Stimulated activated naive CD8-positive, alpha-beta T cell treated with anti-CD3 and anti-CD28 coated beads, Interleukin-15, Interleukin-2, amounts not matched to agents 100 ng/mL and 50 ng/mL, for 24 hours (primary cell): Measurements from ENCODE around the gene CNOT6L.
A peak's percentile ranks its signal among the peaks of the same experiment; 100 is the strongest.
"Not testable (repeated sequence)": the region's sequence is repeated elsewhere in the genome, so short reads cannot be mapped to it uniquely, and the experiment has no call there.

Experiments
- H3K27ac Mint-ChIP-seq: one replicate; pipeline ENCODE4 v1.8.0; 2021; ENCODE audit warnings: mild to moderate bottlenecking, mixed read lengths
- H3K27me3 Mint-ChIP-seq: one replicate; pipeline ENCODE4 v1.8.0; 2021; ENCODE audit warnings: mixed read lengths
- H3K36me3 Mint-ChIP-seq: one replicate; pipeline ENCODE4 v1.8.0; 2021; ENCODE audit warnings: low read depth, mixed read lengths
- H3K4me1 Mint-ChIP-seq: one replicate; pipeline ENCODE4 v1.8.0; 2021; ENCODE audit warnings: low read depth, mixed read lengths
- H3K4me3 Mint-ChIP-seq: one replicate; pipeline ENCODE4 v1.8.0; 2021; ENCODE audit warnings: mild to moderate bottlenecking, mixed read lengths
- H3K9me3 Mint-ChIP-seq: one replicate; pipeline ENCODE4 v1.8.0; 2021; ENCODE audit warnings: mixed read lengths

Gene CNOT6L

DNA sequence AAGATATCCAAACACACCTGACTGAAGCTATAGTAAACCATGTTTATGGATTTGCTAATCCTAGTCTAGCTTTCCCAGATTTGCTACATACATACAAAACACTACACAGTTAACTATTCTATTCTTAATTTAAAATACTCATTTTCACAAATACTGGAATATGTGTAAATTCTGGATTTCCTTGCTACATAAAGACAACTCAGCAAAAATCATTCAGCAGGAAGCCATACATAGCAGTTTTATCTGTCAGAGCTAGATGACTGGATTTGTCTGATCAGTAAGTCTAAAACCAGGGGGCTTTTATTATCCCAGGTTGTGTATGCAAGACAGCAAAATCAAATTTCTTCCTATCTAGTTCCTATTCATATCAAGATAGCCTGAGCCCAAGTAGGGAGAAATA, 98.1 kb downstream of the CNOT6L start:
- H3K36me3 Mint-ChIP-seq: peaks cover 63% of the 10 kb centered on the region
- H3K4me1 Mint-ChIP-seq: peaks cover 30% of the 10 kb centered on the region
- no peak overlapping the region for H3K4me3 Mint-ChIP-seq
- no peaks in the 10 kb centered on the region for H3K9me3 Mint-ChIP-seq
- H3K27me3 Mint-ChIP-seq: no peaks in the 10 kb centered on the region
- H3K27ac Mint-ChIP-seq: no peak overlapping the region

DNA sequence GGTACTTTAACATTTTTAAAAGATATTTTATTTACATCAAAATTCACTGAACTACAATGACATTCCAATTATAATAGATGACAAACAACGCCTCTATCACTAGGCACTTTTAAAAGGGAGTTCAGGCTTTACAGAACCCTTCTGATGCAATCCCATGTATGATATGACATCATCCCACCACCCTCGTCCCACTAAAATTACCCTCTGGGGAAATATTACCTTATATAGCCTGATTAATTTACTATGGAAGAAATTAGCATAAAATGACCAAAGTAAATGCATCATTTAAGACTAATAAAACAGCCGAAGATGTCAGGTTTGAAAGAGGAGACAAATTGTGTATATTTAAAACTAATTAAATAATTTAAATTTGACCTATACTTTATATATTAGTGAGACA, 100.7 kb downstream of the CNOT6L start:
- Mint-ChIP-seq H3K4me1 (peaks cover 50% of the 10 kb centered on the region), H3K27ac (peak overlapping the region; percentile 68), H3K36me3 (peaks cover 60% of the 10 kb centered on the region)
- not testable (repeated sequence) for H3K27me3 Mint-ChIP-seq, H3K4me3 Mint-ChIP-seq, H3K9me3 Mint-ChIP-seq

DNA sequence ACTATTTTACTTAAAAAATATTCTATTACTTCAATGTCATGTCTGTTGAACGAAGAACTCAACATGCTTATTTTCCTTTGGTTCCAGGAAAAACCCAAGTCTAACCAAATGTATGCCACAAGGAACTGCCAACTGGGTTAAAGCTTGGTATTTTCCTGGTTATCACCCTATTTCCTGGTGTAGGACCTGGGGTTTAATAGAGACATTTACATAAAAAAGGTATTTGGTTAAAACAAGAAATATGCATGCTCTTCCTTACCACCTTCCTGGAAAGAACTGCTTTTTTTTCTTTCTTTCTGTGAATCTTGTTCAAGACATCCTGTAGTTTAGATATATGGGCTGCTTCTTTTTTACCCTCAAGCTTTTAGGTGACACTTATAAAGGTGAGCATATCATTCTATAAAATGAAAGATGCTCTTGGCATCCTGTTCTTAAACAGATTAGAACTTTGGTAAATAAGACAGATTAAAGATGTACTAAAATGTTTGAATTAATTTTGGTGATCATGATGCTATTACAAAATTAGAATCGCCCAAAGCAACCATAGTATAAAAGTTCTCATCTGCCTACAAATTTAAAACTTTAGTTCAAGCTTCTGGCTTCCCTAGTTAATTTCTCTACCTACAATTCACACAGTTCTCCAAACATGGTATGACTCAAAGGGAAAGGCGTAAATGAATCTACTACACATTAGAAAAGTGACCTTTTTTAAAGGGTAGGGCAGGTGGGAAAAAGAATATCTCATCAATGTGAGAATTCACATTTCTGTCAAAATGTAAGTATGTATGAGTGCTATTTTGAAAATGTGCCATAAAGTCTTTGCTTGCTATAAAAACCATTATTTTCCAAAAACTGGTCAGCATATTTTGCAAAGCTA, 103.5 kb downstream of the CNOT6L start:
- peak overlapping the region; percentile 33 for H3K4me3 Mint-ChIP-seq
- peak overlapping the region; percentile 86 for H3K27ac Mint-ChIP-seq
- no peaks in the 10 kb centered on the region for H3K27me3 Mint-ChIP-seq
- peaks cover 63% of the 10 kb centered on the region for H3K36me3 Mint-ChIP-seq
- peaks cover 50% of the 10 kb centered on the region for H3K4me1 Mint-ChIP-seq
- H3K9me3 Mint-ChIP-seq: no peaks in the 10 kb centered on the region

DNA sequence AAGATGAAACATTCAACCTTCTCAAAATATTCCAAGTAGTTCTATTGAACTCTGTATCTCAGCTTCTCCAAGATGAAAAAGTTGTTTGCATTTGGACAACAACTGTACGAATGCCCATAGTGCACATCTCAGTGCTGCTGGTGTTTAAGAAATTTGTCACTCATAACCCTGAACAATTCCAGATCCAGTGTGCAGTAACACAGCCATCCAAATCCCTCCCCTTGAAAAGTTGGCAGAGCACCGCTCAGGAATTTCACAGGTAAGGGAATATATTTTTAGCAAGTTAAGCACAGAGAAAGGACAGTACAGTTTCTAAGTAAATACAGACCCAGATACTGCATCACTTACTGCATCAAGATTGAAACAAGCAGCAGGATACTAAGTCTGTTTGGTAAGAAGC, 104.7 kb downstream of the CNOT6L start:
- Mint-ChIP-seq H3K9me3 (no peaks in the 10 kb centered on the region), H3K36me3 (peaks cover 52% of the 10 kb centered on the region), H3K27me3 (no peaks in the 10 kb centered on the region), H3K4me1 (peaks cover 49% of the 10 kb centered on the region), H3K27ac (peak overlapping the region; percentile 18), H3K4me3 (no peak overlapping the region)

DNA sequence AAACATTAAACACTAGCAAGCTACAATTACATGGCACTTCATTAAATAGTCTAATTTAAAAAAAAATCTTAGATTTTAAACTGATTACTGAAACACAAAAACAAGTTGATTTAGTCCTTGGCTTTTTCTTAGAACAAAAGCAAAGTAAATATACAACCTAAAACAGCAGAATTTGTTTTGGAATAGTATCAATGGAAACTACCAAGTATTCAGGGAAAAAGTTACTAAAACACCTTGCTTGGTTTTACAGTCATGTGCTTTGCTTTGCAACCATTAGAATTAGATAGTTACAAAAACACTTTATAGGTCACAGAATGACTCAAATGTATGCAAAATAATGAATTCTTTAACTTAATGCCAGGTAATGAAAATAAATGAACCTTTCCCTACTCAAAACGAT, 105.3 kb downstream of the CNOT6L start:
- no peaks in the 10 kb centered on the region for H3K9me3 Mint-ChIP-seq
- H3K27ac Mint-ChIP-seq: peak overlapping the region; percentile 18
- no peaks in the 10 kb centered on the region for H3K27me3 Mint-ChIP-seq
- peaks cover 44% of the 10 kb centered on the region for H3K4me1 Mint-ChIP-seq
- H3K36me3 Mint-ChIP-seq: peaks cover 47% of the 10 kb centered on the region
- H3K4me3 Mint-ChIP-seq: no peak overlapping the region

DNA sequence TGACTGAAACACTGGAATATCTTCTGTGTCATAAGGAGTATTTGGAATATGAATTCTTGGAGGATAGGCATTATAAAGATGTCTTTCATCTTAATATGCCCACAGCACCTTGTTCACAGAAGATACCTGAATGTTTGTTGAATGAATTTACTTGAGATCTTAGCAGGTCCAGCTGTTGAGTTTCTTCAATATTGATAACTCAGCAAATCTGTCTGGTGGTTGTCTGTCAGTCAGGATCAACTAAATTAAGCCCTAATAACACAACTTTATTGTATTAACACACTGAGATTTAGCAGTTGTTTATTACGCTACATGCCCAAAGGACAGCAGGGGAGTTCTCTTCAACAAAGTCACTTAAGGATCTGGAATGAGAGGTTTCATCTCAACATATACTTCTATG, 106.5 kb downstream of the CNOT6L start:
- no peaks in the 10 kb centered on the region for H3K27me3 Mint-ChIP-seq
- peaks cover 37% of the 10 kb centered on the region for H3K4me1 Mint-ChIP-seq
- H3K9me3 Mint-ChIP-seq: no peaks in the 10 kb centered on the region
- no peak overlapping the region for H3K4me3 Mint-ChIP-seq
- H3K27ac Mint-ChIP-seq: peak overlapping the region; percentile 43
- H3K36me3 Mint-ChIP-seq: peaks cover 47% of the 10 kb centered on the region

DNA sequence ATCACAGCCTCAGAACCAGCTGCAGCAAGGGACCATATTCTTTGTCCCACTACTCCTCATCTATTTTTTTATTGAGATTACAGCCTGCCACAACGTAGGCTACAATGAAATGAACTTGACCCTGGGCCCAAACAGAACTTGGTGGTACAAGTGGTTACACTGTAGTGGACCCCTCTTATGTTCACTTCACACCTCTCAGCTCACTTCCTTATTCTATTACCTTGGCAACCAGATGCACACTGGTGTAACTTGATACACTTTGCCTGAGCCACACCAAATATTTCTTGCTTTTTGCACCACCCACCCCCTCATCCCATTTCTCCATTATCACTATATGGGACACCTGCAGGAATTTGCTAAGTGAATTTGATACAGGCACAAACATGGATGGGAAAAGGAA, 107.7 kb downstream of the CNOT6L start:
- Mint-ChIP-seq H3K27me3 (no peaks in the 10 kb centered on the region), H3K4me3 (no peak overlapping the region), H3K36me3 (peaks cover 39% of the 10 kb centered on the region)

DNA sequence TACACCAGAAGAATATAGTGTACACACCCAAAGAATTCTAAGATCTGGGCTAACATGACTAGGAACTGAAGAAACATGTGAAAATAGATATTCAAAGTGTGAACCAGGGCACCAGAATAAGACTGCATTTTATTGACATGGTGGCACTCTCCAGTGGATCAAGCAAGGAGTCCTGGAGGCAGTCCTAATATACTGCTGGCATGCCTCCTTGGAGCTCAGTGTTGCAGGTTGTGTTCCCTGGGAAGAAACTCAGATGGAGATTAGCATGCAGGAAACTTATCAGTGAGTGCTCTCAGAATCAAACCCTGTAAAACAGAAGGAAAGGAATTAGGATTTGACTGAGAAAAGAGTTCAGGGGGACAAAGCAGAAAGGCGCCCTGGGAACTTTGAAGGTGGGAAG, 108.5 kb downstream of the CNOT6L start:
- Mint-ChIP-seq H3K36me3 (peaks cover 31% of the 10 kb centered on the region), H3K27ac (no peak overlapping the region), H3K27me3 (no peaks in the 10 kb centered on the region)

More for the DNA sequence above, 107.7 kb downstream of the CNOT6L start:
- Mint-ChIP-seq H3K27ac (peak overlapping the region; percentile 69), H3K4me1 (peaks cover 25% of the 10 kb centered on the region), H3K9me3 (no peaks in the 10 kb centered on the region)

DNA sequence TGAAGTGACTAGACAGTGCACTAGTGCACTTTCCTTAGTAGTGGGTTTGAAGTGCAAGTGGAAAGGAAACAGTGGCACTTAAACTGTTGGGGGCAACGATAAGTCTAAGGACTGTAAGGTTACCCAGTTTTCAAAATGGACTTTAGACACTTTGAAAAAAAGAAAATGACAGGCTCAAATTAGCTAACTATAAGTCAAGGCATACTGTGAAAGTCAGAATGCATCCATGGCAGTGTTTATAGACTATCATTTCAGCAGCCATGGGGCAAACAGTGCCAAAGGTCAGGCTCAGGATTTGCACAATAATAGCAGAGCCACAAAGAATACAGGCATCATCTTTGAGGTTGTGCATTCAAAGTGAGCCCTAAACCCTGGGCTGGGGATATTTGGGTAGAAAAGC, 109.1 kb downstream of the CNOT6L start:
- Mint-ChIP-seq H3K4me1 (peaks cover 17% of the 10 kb centered on the region), H3K27ac (no peak overlapping the region)

More for the DNA sequence above, 108.5 kb downstream of the CNOT6L start:
- peaks cover 21% of the 10 kb centered on the region for H3K4me1 Mint-ChIP-seq
- H3K9me3 Mint-ChIP-seq: no peaks in the 10 kb centered on the region
- no peak overlapping the region for H3K4me3 Mint-ChIP-seq

DNA sequence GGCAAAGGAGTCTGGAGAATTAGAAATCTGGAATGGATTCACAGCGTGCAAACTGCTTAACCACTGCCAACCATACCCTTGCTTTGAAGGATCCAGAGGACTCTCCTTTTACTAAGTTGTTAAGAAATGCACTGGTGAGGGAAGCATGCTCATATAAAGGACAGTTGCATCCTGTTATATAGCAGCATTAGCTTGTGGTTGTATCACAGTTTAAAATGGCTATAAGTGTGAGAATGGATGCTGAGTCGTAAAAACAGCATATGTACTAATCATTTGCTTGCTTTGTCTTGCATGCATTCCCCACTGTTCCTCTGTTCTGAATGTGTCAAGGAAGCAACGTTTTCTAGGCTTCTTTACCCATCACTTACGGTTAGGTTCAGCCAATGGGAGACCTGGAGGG, 112.5 kb downstream of the CNOT6L start:
- H3K4me1 Mint-ChIP-seq: peaks cover 4% of the 10 kb centered on the region
- H3K36me3 Mint-ChIP-seq: peaks cover 1% of the 10 kb centered on the region
- no peak overlapping the region for H3K27ac Mint-ChIP-seq
- H3K27me3 Mint-ChIP-seq: no peaks in the 10 kb centered on the region
- no peaks in the 10 kb centered on the region for H3K9me3 Mint-ChIP-seq
- no peak overlapping the region for H3K4me3 Mint-ChIP-seq

More for the DNA sequence above, 109.1 kb downstream of the CNOT6L start:
- no peaks in the 10 kb centered on the region for H3K9me3 Mint-ChIP-seq
- H3K36me3 Mint-ChIP-seq: peaks cover 28% of the 10 kb centered on the region
- H3K27me3 Mint-ChIP-seq: no peaks in the 10 kb centered on the region
- H3K4me3 Mint-ChIP-seq: no peak overlapping the region

DNA sequence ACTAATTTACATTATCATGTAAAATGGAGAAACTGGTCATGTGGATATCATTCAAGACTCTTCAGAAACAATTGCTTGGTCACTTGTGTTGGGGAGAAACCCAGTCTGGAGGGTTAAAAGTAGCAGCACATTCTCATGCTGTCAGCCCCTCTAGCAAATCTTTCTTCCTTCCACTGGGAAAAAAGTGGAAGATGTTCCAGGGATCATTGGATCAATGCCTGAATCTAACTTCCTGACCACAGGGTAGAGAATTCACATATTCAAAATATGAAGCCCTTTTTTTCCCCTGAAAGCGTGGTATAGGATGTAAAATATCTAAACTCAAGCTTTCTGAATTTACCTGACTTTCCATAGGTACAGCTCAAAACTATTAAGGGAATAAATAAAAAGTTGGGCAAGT, 115.5 kb downstream of the CNOT6L start:
- Mint-ChIP-seq H3K9me3 (no peaks in the 10 kb centered on the region), H3K27ac (no peak overlapping the region), H3K27me3 (no peaks in the 10 kb centered on the region), H3K36me3 (no peaks in the 10 kb centered on the region), H3K4me1 (peaks cover 4% of the 10 kb centered on the region), H3K4me3 (no peak overlapping the region)

DNA sequence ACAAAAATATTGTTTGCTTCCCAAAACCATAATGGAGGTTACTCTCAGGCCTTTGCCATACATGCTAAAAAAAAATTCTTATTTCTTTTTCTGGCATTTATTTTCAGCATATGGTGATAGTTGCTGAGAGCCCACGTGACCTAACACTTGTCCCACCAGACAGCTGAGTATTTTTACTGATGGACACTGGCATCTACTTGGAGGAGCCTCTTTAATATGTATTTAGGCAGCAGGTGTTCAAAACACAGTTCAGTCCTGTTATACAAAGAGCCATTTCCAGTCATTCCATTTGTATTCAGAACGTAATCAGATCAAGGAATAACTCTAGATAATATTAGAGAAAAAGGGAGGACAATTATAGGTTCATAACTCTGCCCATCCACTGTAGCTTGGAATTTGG, 118.0 kb downstream of the CNOT6L start:
- Mint-ChIP-seq H3K27me3 (no peaks in the 10 kb centered on the region), H3K4me3 (no peak overlapping the region), H3K4me1 (peaks cover 3% of the 10 kb centered on the region), H3K27ac (no peak overlapping the region), H3K36me3 (no peaks in the 10 kb centered on the region), H3K9me3 (no peaks in the 10 kb centered on the region)

DNA sequence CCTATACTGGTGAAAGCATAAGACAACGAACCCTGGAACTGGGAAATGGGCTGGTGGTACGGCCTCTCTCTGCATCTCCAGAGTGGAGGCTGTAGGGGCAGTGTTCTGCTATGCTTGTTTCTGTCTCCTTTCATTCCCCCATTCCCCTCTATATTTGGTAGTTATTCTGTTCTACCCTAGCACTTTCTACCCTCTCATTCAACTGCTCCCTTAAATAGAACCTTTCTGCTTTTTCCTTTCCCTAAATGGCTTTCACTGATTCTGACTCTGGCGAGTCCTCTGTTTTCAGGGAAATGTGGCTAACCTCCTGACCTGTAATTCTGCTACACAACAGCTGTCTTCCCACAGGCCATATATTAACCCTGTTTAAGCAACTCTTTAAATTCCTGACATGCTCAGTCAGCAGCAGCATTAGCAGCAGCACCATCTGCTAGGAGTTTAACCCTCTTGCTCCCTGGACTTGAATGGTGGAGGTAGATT, 119.4 kb downstream of the CNOT6L start:
- no peak overlapping the region for H3K27ac Mint-ChIP-seq
- no peaks in the 10 kb centered on the region for H3K36me3 Mint-ChIP-seq
- no peak overlapping the region for H3K4me3 Mint-ChIP-seq
- no peaks in the 10 kb centered on the region for H3K9me3 Mint-ChIP-seq
- peaks cover 6% of the 10 kb centered on the region for H3K4me1 Mint-ChIP-seq
- no peaks in the 10 kb centered on the region for H3K27me3 Mint-ChIP-seq

DNA sequence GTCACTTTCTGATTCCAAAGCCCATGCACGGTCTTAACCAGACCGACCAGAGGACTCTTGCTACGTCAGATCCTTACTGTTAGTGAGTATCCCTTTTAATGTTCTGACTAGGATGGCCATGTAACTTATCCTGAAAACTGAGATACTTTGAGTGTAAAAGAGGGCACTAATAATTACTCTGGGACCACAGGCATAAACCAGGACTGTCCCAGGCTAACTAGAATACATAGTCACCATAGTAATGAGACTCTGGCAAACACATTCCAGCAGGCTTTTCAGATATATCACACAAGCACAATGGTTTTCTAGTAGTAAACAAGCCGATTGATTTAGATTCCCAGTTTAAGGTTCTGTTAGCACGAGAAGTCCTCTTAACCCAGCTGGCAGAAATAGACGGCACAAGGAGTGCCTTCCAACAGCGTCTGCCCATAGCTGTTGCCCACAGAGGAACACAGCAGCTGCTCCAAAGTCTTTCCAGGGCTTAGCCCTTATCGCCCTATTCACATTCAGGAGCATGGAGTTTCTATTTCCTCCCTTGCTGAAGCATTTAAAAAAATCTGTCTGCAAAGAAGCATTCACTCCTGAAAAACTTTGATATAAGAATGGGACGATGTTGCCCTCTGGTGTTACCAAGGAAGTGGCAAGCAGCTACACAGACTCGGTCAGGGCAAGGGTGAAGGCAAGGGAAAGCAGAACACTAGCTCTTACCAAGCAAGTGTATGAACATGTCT, 121.1 kb downstream of the CNOT6L start:
- Mint-ChIP-seq H3K9me3 (no peaks in the 10 kb centered on the region), H3K4me3 (no peak overlapping the region), H3K27me3 (no peaks in the 10 kb centered on the region), H3K4me1 (peaks cover 6% of the 10 kb centered on the region), H3K27ac (no peak overlapping the region), H3K36me3 (no peaks in the 10 kb centered on the region)

DNA sequence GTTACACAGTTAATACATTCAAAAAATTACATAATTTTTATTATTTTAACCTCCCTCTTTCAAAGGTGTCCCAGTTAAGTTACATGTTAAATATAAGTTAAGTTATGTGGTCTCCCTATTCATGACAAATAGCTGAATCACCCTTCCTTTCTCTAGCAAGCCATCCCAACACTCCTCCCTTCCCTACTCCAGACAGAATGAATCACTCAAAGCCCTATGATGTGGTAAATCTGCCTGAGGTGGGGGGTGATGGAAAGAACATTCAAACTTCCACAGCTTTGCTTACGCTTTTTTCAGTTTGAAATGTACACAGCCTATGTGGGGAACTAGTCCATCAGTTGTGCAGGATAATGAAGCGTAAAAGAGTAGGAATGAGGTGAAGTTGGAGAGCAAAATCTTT, 123.4 kb downstream of the CNOT6L start:
- no peak overlapping the region for H3K4me3 Mint-ChIP-seq

More for the DNA sequence above, 123.4 kb downstream of the CNOT6L start:
- Mint-ChIP-seq H3K27ac (no peak overlapping the region), H3K27me3 (no peaks in the 10 kb centered on the region), H3K36me3 (no peaks in the 10 kb centered on the region), H3K9me3 (no peaks in the 10 kb centered on the region), H3K4me1 (peaks cover 6% of the 10 kb centered on the region)
